A673 (cell line): ENCODE measurements around the gene PIN1.
"Not testable (repeated sequence)": the region's sequence is repeated elsewhere in the genome, so short reads cannot be mapped to it uniquely, and the experiment has no call there.

Source experiments
- EZH2 ChIP-seq: fragments of 200-600 bp; sonication (generic); IDR thresholded peaks from 2 replicates; pipeline ENCODE4 v1.6.1; 2017; ENCODE audit warnings: borderline replicate concordance, low read depth, mild to moderate bottlenecking, mixed read lengths, antibody characterized with exemption, low read length; ENCODE audit not compliant: poor library complexity, severe bottlenecking
- TF ChIP-seq, protein P1 (sequence below): fragments of 300-800, 200-600 bp; sonication (generic); conservative IDR thresholded peaks from 2 replicates; pipeline ENCODE4 v1.5.1; 2017; ENCODE audit warnings: low read depth, mild to moderate bottlenecking, antibody characterized with exemption, low read length, moderate library complexity, mixed read lengths

DNA sequence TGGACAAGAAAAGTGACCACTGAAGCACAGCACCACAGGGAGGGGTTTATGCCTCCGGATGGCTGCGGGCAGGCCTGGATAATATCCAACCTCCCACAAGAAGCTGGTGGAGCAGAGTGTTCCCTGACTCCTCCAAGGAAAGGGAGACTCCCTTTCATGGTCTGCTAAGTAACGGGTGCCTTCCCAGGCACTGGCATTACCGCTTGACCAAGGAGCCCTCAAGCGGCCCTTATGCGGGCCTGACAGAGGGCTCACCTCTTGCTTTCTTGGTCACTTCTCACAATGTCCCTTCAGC, 44.1 kb upstream of the PIN1 start:
- TF ChIP-seq, protein P1, sequence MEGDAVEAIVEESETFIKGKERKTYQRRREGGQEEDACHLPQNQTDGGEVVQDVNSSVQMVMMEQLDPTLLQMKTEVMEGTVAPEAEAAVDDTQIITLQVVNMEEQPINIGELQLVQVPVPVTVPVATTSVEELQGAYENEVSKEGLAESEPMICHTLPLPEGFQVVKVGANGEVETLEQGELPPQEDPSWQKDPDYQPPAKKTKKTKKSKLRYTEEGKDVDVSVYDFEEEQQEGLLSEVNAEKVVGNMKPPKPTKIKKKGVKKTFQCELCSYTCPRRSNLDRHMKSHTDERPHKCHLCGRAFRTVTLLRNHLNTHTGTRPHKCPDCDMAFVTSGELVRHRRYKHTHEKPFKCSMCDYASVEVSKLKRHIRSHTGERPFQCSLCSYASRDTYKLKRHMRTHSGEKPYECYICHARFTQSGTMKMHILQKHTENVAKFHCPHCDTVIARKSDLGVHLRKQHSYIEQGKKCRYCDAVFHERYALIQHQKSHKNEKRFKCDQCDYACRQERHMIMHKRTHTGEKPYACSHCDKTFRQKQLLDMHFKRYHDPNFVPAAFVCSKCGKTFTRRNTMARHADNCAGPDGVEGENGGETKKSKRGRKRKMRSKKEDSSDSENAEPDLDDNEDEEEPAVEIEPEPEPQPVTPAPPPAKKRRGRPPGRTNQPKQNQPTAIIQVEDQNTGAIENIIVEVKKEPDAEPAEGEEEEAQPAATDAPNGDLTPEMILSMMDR: not testable (repeated sequence)
- not testable (repeated sequence) for TF ChIP-seq EZH2
